Hypothalamus (tissue), 51 donors: Measurements from ENCODE around the gene BICD1.
A peak's percentile ranks its signal among the peaks of the same experiment; 100 is the strongest.

Experiments used
- DNase-seq, 51 donors: peaks; one replicate each; lab custom pipeline; 2025; lab: John Stamatoyannopoulos, UW

The BICD1 gene

DNA sequence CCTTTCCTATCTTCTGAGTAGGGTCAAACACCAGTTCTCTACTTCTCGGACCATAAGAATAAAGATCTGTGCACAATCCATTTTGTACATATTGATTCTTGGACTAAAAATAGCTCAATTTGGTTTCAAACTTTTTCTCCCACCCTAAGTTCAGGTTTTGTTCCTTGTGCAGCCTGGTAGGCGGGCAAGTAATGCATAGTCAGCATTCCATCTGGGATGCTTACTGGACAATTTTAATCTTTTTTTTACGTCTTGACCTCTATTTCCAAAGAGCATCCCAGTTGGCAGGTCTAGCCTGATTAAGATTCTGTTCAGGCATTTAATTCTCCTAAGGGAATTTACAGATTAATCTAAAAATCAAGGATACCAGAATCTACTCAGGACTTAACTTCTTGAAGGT is 126.9 kb downstream of the BICD1 start:
- DNase-seq = no peak

DNA sequence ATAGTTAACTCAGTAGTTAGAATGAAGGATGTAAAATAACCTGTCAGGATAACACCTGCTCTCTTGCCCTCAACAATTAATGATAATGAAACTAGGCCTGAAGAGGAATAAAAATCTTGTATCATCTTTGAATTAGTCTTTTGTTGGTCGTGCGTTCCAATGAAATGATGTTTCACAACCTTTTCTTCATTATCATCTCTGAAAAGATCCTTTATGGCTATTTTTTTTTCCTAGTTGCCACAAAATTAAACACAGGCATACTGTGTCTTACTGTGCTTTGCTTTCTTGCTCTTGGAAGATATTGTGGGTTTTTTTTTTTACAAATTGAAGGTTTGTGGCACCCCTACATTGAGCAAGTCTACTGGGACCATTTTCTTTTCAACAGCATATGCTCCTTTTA is 128.6 kb downstream of the BICD1 start:
- no peak for DNase-seq

DNA sequence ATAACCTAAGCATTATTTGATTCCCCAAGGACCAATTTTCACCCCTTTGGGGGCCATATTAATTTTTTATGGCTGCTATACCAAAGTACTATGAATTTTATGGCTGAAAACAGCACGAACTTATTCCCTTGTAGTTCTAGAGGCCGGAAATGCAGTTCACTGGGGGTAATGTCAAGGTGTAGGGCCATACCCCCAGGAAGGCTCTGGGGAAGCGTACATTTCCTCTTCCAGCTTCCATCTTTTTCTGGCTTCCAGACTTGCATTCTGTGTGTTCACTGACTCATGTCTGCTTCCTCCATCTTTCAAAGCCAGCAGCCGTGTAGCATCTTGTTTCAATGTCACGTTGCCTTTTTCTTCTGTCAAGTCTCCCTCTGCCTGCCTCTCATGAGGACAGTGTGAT is 133.5 kb downstream of the BICD1 start:
- no peak for DNase-seq

DNA sequence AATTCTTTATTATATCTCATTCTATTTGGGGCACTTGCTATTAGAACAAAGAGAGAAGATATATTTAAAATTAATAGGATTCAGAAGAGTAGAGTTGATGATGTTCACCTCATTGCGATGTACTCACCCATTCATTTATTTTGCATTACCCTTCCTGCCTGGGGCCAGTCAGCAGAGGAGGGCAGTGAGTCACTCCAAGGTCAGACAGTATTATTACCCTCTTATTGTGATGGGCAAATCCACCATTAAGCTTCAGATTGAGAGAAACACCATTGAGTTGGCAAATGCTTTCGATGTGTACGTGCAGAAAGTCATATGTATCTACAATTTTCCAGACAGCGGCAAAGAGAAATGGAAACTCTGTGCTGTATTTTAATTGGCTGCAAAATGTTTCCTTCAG is 134.2 kb downstream of the BICD1 start:
- no peak for DNase-seq

DNA sequence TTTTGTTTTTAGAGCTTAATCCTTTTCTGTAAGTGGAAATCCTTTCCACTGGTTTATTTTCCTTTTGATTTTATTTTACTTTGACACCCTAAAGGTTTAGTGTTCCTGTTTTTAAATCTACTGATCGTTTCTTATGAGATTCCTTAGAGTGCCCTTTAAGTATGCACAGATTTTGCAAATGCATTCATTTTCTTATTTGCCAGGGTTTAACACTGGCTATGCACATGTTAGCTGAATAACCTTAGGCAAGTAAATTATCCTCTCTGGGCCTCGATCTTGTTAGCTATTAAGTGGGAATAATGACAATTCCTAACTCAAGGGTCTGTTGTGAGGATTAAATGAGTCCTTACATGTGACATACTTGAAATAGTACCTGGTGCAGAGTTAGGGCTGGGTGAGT is 136.0 kb downstream of the BICD1 start:
- no peak for DNase-seq

DNA sequence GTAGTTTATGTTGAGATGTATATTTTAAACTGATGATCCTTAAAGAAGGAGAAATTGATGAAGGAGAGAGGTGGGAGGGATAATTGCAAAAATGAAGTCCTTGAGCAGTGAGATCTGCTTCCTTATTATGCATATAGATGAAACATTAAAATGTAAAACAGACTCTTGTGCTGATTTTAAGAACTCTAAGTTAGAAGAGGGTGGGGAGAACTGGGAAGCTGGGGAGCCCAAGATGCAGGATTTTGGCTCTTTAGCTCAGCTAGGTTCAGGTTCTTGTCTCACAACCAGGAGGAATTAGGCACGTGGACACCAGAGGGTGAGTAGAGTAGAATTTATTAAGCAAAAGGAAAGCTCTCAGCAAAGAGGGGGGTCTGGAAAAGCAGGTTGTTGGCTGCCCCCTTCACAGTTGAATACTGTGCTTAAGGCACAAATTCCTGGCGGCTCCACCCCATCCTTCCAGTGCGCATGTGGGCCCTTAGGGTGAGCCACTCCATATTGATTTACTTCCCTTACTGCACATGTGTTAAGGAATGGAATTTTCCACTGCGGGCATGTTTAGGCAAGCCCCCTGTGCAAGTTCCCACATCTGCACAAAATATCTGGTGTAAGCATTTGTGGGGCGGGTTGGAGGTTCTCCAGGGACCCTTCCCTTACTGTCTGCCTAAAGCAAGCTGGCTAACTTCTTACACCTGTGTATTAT is 141.9 kb downstream of the BICD1 start:
- DNase-seq = no peak

DNA sequence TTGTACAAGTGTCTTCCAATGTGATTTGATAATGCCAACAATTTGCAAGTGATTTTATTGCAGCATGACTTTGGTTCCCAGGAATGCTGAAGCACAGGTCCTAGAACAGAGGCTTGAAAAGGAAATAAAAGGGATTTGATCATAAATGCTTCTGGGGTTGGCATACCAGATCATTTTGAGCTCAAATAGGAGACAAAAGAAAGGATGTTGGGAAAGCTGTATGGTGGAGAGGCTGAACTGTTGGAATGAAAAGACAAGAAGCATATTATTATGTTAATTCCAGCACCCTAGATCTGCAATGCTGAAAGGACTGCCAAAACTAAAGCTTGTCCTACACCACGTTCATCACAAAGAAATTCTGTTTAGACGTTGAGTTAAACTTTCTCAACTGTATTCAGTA is 143.1 kb downstream of the BICD1 start:
- DNase-seq = no peak

DNA sequence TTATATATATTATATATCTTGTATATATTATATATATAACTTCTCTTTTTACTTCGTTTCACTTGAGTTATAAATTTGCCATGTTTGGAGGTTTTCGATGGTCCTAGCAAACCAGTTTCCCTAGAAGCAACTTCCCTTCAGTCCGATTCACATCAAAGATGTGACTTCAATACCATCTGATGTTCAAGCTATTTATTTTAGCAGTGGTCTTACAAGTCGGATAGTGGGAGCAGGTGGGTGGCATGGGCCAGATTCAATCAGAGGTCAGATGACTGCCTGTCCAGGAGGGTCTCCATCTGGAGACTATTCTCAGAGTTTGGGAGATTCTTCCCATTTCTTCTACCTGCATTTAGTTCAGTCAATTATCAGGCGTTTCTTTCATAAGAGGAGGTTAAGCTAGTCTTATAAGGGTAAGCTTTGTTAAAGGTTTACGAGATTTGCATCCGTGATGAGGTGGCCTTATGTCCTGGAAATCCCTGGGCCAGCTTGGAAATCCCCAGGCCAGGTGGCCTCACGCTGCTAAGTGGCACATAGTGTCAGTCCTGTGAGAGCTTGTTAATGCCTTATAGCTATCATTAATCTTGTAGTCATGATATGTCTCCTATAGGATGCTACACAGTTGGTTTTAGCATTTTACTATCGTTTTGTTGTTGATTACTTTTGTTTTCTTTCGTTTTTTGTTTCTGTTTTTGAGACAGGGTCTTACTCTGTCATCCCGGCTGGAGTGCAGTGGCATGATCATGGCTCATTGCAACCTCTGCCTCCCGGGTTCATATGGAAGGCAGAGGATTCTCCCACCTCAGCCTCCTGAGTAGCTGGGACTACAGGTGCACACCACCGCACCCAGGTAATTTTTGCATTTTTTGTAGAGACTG is 145.8 kb downstream of the BICD1 start:
- DNase-seq = no peak

DNA sequence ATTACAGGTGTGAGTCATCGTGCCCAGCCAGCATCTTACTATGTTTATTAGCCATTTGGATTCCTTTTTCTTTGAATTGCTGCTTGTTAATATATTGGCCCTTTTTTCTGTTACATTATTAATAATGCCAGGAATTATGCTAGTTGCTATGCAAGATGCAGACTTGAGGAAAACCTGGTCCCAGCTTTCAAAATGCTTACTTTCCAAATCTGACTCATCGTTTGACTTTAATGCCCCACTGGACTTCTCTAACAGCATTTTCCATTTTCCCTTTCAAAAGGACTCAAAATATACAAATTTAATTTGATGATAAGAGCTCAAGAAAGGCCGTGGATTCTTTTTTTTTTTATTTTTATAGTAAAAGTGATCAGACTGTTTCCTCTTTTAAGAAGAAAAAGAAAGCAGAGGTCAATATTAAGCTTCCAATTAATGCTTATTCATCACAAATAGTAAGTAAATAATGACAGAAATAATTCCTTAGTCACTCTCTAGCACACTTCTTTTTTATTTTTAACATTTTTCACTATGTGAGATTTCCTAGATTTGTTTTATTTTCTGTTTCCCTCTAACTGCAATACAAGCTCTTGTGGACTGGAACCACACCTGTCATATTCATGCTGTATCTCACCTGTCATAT is 146.6 kb downstream of the BICD1 start:
- no peak for DNase-seq

DNA sequence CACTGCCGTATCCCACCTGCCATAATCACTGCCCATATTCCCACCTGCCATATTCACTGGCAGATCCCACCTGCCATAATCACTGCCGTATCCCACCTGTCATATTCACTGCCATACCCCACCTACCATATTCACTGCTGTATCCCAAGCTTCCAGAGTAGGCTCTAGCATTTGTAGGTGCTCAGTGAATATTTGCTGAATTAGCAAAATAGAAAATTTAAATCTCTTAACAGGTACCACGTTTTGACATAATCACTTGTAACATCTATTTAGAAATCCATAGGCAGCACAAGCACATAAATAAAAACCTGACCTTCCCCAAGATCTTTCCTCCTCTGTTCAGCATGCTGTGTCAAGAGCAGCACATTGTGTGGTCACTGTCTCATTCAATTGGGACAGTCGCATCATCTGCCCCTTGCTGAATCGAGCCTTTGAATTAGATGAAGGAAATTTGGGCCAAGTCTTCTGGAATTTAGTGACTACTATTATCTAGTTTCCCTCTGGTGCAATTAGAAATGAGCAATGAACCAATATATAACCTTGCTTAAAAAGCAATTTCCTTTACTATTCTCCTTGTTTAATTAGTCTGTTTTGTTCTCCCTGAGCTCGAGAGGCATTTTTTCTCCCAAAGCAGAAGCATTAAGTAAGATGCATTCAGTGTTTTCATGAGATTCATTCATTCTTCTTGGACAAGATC is 147.8 kb downstream of the BICD1 start:
- no peak for DNase-seq

DNA sequence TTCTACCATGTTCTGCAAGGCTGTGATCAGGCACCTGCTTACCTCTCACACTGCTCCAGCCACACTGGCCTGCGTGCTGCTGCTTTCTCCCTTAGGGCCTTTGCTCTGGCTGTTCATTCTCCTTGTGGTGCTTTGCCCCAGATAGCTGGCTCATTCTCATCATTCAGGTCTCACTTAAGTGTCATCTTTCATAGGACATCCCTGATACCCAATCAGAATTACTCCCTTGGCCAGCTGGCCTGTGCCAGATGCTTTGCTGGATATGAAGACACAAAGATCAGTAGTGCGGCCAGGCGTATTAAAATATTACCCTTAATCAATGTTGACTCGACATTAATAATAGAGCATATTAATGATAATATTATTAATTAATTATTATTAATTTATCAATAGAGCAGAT is 148.9 kb downstream of the BICD1 start:
- DNase-seq = no peak

DNA sequence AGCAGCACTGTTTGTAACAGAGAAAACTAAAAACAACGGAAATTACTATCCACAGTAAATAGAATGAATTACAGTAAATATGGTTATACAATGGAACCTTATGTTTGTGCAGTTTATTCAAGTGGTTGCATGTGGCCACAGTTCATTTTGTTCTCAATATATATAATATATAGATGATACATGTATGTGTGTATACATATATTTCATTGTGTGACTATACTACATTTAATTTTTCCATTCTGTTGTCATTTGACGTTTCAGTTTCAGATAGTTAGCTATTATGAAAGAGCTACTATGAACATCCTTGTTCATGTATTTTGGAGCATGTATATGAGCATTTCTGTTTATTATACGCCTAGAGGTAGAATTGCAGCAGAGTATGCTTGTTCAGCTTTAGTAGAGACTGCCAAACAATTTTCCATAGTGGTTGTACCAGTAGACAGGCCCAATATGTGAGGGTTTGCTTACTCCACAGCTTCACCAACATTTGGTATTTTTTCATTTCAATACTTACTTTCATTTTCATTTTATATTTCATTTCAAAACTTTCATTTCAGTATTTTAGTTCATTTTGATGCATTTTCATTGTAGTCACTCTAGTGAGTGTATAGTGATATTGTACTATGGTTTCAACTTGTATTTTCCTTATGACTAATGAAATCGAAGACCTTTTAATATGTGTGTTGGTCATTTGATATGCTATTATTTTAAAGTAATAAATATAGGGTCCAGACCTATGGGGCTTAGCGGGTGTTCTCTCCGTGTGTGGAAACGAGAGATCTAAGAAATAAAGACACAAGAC is 151.2 kb downstream of the BICD1 start:
- DNase-seq = no peak

DNA sequence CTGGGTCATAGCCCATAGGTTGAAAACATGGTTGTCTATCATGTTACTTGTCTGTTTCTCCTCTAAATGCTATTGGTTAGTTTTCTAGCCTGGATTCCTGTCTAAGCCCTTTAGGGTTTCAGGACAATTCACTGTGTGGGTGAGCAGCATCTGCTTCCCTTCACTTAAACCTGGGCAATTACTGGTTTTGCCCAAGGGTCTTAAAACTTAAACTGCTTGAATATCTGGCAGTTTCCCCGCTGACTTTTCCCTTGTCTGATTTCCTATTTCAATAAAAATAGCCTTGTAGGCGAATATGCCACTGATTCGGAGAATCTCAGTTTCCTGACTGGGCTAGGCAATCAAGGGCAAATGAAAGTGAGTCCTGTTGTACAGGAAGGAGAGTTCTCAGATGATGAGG is 154.0 kb downstream of the BICD1 start:
- no peak for DNase-seq

DNA sequence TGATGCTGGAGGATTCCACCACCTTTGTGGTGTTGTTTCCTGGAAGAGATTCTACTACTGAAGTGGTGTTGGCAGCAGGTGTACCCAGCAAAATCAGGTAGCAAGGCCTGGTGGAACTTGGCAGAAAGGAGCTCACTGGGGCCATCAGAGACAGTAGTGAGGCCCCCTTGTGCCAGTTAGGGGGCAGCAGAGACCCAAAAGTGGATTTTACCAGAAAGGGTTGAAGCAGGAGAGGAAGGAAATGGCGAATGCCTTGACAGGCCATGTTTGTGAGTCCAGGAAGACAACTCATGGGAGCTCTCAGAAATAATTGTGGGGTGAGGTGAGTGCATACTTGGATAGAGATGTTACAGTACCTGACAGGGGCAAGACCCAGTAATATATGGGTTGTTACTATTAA is 155.0 kb downstream of the BICD1 start:
- no peak for DNase-seq

DNA sequence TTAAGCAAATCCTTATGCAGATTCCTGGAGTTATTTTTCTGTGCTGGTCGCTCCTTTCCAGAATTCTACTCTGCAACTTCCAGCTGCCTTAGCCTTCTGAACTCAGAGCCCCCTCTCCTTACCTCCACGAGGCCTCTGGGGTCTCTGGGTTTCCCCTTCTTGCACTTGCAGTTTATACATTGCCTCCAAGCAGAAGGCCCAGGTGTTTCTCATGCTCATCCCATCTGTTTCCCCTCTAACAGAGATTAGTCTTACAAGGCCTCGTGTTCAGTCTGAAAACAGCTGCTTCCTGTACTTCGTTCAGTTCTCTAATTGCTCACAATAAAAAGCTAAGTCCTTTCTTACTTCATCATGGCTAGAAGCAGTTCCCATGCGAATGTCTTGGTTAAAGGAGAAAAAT is 158.3 kb downstream of the BICD1 start:
- DNase-seq = no peak

DNA sequence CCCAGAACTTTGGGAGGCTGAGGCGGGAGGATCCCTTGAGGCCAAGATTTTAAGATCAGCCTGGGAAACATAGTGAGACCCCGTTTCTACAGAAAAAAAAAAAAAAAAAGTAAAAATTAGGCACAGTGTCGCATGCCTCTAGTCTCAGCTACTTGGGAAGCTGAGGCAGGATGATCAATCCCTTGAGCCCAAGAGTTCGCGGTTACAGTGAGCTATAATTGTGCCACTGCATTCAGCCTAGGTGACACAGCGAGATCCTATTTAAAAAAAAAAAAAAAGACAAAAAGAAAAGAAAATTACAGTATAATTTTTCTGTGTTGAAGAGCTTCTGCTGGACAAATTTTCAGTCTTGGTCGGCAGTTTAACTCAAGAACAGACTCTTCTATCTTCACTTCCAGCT is 158.8 kb downstream of the BICD1 start:
- DNase-seq = no peak

DNA sequence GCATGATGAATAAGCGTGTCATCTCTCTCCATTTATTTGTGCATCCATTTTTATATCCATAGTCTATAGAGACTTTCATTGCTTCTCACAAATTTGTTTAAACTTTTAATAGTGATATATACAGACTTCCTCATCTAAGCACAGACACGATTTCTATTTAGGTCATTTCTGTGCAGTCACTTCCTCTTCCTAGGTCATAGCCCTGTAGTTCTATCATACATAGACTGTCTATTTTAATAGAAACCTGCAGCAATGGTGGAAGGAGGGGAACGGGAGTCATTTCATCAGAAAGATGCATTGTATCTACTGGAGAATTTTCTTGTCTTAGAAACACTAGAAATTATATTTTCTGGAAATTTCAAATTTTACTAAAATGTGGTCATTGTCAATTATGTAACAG is 159.3 kb downstream of the BICD1 start:
- no peak for DNase-seq

DNA sequence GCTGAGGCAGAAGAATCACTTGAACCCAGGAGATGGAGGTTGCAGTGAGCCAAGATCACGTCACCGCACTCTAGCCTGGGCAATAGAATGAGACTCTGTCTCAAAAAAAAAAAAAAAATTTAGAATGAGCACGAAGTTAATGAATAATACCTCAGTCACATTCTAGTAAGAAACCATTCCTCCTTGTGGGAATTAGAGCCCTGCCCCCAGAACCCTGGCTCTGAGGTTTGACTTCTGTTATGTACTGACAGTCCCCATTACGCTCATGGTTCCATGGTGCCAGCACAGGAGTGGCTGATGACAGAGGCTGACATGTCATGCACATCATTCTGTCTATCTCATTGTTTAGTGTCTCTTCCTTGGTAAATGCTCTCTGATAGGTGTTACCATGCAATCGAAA is 160.1 kb downstream of the BICD1 start:
- no peak for DNase-seq

DNA sequence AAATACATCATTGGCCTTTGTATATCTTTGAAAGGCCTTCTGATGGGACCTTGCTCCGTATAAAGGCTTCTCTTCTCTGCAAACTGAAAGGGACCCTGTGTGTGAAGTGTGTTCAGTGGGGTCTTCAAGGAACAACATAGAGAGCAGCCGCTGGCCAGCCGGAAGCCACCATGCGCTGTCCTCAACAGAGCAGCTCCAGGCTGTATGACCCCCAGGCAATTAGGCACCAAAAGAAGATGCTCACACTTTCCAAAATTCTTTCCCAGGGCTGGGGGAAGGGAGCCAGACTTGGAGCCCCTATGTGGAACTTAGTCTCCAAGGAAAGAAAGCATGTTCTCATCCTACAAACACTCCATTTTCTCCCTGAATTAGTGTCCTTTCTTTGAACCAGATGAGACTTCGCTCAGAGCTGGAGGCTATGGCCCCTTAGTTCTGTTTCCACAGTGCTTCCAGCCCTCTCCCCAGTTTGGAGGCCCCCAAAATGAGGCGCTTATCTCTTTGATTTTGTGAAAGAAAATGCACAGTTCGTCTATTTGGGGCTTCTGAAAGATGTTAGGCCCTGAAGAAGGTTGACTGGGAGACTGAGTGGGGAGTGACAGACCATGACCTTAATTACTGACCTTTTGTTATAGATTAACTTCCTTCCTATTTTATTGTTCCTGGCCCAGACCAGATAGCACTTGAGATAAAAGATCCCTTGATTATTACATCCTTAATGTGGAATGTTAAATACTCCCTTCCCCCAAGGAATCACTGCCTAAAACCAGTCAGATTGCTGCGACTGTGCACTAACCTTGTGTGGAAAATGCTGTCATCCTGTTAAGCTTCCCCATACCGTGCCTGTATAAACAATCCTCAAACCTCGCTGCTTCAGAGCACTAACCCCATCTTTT is 164.4 kb downstream of the BICD1 start:
- DNase-seq = peak in 40 of 51 donors; percentile 4 to 68 (median 38)
